Measurements from ENCODE around the gene SLC16A5.
"Not testable (repeated sequence)": the region's sequence is repeated elsewhere in the genome, so short reads cannot be mapped to it uniquely, and the experiment has no call there.

GRCh38 chr17:75132018-75133000 is 44.6 kb downstream of the SLC16A5 start:
- TF ChIP-seq POLR2A, CTCF (IDR thresholded peaks at IDR 0.05): not testable (repeated sequence)
